Measurements from ENCODE around the gene ARFGAP1. TPM values are rescaled to one million over a fixed set of nuclear protein-coding genes. Genes with fewer than 3 reads are reported as not detected.

ARFGAP1 gene
- total RNA-seq, 1 experiment from 2014 or later = 207 TPM

DNA sequence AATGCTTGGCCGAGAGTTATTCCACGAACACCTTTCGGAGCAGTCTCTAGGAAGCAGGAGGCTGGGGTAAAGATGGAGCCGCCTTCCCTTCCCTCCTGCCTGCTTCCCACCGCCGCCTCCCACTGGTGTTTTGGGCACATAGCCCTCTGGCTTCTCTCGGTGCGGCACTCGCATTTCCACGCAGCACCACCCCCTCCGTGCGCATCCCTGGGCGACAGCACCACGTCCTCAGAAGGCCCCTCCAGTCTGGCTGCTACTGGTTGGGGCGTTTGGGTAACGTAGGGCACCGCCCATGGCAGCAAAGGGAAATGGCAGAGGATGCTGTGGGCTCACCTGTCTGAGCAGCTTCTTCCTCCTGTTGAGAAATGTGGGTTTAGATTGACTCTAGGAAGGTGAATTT lies 22.8 kb downstream of the ARFGAP1 start:
- Mint-ChIP-seq H3K27me3 (ENCODE audit: low read depth) (peaks cover 8% of the 10 kb centered on the region), H3K36me3 (no peaks in the 10 kb centered on the region), H3K27ac (no peak overlapping the region), H3K4me1 (peaks cover 20% of the 10 kb centered on the region), H3K9me3 (peaks cover 3% of the 10 kb centered on the region; the same call in 1 of the 2 replicates), H3K4me3 (peak overlapping the region; percentile 18; the same call in 1 of the 2 replicates)
- TF ChIP-seq, protein P1, sequence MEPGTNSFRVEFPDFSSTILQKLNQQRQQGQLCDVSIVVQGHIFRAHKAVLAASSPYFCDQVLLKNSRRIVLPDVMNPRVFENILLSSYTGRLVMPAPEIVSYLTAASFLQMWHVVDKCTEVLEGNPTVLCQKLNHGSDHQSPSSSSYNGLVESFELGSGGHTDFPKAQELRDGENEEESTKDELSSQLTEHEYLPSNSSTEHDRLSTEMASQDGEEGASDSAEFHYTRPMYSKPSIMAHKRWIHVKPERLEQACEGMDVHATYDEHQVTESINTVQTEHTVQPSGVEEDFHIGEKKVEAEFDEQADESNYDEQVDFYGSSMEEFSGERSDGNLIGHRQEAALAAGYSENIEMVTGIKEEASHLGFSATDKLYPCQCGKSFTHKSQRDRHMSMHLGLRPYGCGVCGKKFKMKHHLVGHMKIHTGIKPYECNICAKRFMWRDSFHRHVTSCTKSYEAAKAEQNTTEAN (CRISPR knock-in tag; IDR thresholded peaks at IDR 0.05) = no peak
- TF ChIP-seq GRHL2 (CRISPR knock-in tag; IDR thresholded peaks at IDR 0.05; ENCODE audit: insufficient replicate concordance, severe bottlenecking) = no peak
- TF ChIP-seq NFATC4 (CRISPR knock-in tag; IDR thresholded peaks at IDR 0.05) = no peak
- TF ChIP-seq, protein P2, sequence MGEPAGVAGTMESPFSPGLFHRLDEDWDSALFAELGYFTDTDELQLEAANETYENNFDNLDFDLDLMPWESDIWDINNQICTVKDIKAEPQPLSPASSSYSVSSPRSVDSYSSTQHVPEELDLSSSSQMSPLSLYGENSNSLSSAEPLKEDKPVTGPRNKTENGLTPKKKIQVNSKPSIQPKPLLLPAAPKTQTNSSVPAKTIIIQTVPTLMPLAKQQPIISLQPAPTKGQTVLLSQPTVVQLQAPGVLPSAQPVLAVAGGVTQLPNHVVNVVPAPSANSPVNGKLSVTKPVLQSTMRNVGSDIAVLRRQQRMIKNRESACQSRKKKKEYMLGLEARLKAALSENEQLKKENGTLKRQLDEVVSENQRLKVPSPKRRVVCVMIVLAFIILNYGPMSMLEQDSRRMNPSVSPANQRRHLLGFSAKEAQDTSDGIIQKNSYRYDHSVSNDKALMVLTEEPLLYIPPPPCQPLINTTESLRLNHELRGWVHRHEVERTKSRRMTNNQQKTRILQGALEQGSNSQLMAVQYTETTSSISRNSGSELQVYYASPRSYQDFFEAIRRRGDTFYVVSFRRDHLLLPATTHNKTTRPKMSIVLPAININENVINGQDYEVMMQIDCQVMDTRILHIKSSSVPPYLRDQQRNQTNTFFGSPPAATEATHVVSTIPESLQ (CRISPR knock-in tag; IDR thresholded peaks at IDR 0.05) = no peak
- no peak for DNase-seq (ENCODE audit: low spot score)
- ChIA-PET CTCF (interaction anchor here (0.9 to 8.1 kb wide), 14 partner anchors 14 to 123 kb away, joined by 3 to 79 read pairs (median 6); partner anchors contain the start of gene ARFGAP1), POLR2A (interaction anchor here (0.6 kb wide), 1 partner anchor 22 kb away, joined by 4 read pairs; no protein-coding TSS in a partner anchor)
- no peak for ATAC-seq

DNA sequence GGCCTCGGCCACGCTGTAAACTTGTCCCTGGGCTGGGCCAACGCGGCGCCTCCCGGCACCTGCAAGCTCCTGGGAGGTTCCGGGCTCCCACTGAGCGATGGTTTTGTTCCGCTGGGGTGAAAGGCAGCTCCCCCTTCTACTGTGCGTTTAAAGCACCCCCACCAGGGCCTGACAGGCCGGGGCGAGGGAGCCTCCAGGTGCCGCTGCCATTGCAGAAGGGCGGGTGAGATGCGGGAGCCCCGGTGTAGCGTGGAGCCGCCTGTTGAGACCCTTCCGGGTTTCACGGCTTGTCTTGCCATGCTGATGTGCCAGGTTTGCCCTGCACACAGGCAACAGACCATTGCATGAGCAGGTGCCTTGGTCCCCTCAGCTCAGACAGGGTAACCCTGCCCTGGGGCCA lies 23.2 kb downstream of the ARFGAP1 start:
- TF ChIP-seq ZNF317 (CRISPR knock-in tag; IDR thresholded peaks at IDR 0.05; ENCODE audit: borderline replicate concordance, low read depth) (no peak), ZNF416 (CRISPR knock-in tag; IDR thresholded peaks at IDR 0.05) (no peak), ZNF423 (CRISPR knock-in tag; IDR thresholded peaks at IDR 0.05) (peak; percentile 20; the same call in 1 of the 2 replicates), TP53 (CRISPR knock-in tag; IDR thresholded peaks at IDR 0.05) (peak; percentile 40; the same call in 1 of the 2 replicates), RORB (CRISPR knock-in tag; IDR thresholded peaks at IDR 0.05) (no peak), FOXK1 (CRISPR knock-in tag; IDR thresholded peaks at IDR 0.05) (no peak), GRHL2 (CRISPR knock-in tag; IDR thresholded peaks at IDR 0.05; ENCODE audit: insufficient replicate concordance, severe bottlenecking) (no peak), IRF2 (CRISPR knock-in tag; IDR thresholded peaks at IDR 0.05; ENCODE audit: borderline replicate concordance, low read depth) (no peak), CREB1 (CRISPR knock-in tag; IDR thresholded peaks at IDR 0.05) (no peak), SMAD4 (CRISPR knock-in tag; IDR thresholded peaks at IDR 0.05) (no peak), ZNF671 (CRISPR knock-in tag; IDR thresholded peaks at IDR 0.05) (no peak), NR2C2 (CRISPR knock-in tag; IDR thresholded peaks at IDR 0.05) (no peak)
- TF ChIP-seq, protein P3, sequence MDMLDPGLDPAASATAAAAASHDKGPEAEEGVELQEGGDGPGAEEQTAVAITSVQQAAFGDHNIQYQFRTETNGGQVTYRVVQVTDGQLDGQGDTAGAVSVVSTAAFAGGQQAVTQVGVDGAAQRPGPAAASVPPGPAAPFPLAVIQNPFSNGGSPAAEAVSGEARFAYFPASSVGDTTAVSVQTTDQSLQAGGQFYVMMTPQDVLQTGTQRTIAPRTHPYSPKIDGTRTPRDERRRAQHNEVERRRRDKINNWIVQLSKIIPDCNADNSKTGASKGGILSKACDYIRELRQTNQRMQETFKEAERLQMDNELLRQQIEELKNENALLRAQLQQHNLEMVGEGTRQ (CRISPR knock-in tag; IDR thresholded peaks at IDR 0.05) = 0 out of 2 replicates have a peak, but pooled peaks have one; percentile 17
- TF ChIP-seq, protein P4, sequence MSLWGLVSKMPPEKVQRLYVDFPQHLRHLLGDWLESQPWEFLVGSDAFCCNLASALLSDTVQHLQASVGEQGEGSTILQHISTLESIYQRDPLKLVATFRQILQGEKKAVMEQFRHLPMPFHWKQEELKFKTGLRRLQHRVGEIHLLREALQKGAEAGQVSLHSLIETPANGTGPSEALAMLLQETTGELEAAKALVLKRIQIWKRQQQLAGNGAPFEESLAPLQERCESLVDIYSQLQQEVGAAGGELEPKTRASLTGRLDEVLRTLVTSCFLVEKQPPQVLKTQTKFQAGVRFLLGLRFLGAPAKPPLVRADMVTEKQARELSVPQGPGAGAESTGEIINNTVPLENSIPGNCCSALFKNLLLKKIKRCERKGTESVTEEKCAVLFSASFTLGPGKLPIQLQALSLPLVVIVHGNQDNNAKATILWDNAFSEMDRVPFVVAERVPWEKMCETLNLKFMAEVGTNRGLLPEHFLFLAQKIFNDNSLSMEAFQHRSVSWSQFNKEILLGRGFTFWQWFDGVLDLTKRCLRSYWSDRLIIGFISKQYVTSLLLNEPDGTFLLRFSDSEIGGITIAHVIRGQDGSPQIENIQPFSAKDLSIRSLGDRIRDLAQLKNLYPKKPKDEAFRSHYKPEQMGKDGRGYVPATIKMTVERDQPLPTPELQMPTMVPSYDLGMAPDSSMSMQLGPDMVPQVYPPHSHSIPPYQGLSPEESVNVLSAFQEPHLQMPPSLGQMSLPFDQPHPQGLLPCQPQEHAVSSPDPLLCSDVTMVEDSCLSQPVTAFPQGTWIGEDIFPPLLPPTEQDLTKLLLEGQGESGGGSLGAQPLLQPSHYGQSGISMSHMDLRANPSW (CRISPR knock-in tag; conservative IDR thresholded peaks at IDR 0.05; ENCODE audit: low read depth) = 0 out of 2 replicates have a peak, but pooled peaks have one; percentile 72
- TF ChIP-seq, protein P5, sequence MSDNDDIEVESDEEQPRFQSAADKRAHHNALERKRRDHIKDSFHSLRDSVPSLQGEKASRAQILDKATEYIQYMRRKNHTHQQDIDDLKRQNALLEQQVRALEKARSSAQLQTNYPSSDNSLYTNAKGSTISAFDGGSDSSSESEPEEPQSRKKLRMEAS (CRISPR knock-in tag; IDR thresholded peaks at IDR 0.05) = no peak
- TF ChIP-seq, protein P6, sequence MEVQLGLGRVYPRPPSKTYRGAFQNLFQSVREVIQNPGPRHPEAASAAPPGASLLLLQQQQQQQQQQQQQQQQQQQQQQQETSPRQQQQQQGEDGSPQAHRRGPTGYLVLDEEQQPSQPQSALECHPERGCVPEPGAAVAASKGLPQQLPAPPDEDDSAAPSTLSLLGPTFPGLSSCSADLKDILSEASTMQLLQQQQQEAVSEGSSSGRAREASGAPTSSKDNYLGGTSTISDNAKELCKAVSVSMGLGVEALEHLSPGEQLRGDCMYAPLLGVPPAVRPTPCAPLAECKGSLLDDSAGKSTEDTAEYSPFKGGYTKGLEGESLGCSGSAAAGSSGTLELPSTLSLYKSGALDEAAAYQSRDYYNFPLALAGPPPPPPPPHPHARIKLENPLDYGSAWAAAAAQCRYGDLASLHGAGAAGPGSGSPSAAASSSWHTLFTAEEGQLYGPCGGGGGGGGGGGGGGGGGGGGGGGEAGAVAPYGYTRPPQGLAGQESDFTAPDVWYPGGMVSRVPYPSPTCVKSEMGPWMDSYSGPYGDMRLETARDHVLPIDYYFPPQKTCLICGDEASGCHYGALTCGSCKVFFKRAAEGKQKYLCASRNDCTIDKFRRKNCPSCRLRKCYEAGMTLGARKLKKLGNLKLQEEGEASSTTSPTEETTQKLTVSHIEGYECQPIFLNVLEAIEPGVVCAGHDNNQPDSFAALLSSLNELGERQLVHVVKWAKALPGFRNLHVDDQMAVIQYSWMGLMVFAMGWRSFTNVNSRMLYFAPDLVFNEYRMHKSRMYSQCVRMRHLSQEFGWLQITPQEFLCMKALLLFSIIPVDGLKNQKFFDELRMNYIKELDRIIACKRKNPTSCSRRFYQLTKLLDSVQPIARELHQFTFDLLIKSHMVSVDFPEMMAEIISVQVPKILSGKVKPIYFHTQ (CRISPR knock-in tag; IDR thresholded peaks at IDR 0.05) = no peak
- Mint-ChIP-seq H3K36me3 (no peaks in the 10 kb centered on the region), H3K4me1 (peaks cover 18% of the 10 kb centered on the region), H3K9me3 (peaks cover 3% of the 10 kb centered on the region; the same call in 1 of the 2 replicates), H3K27me3 (ENCODE audit: low read depth) (peaks cover 8% of the 10 kb centered on the region), H3K27ac (no peak overlapping the region), H3K4me3 (peak overlapping the region; percentile 18; the same call in 1 of the 2 replicates)
- ChIA-PET CTCF (interaction anchor here (0.9 to 8.1 kb wide), 14 partner anchors 14 to 201 kb away, joined by 3 to 79 read pairs (median 6); no protein-coding TSS in a partner anchor), POLR2A (interaction anchor here (0.6 kb wide), 1 partner anchor 22 kb away, joined by 4 read pairs; no protein-coding TSS in a partner anchor)
- DNase-seq (ENCODE audit: low spot score) = peak; percentile 44
- no peak for ATAC-seq
